Prostate gland (tissue), 2 donors: ENCODE results near the gene ANKRD35.
A peak's percentile ranks its signal among the peaks of the same experiment; 100 is the strongest.

Experiments
- CTCF ChIP-seq, 4 experiments: fragments of 200-600 bp in 2 of 4; fragments of 450-650 bp in 2 of 4; sonication (generic) in 2 of 4; IDR thresholded peaks; 1 replicate in 3 of 4; 2 replicates in 1 of 4; pipeline ENCODE4 v1.5.1; 2016 to 2019; ENCODE audit warnings: antibody characterized with exemption in 4 of 4, mild to moderate bottlenecking in 2 of 4, moderate library complexity in 2 of 4
- POLR2AphosphoS5 ChIP-seq: sonication (generic); formaldehyde crosslinking; IDR thresholded peaks from one replicate; pipeline ENCODE4 v1.6.1; 2017; ENCODE audit warnings: antibody characterized with exemption

GRCh38 chr1:145918992-145919939, 33.6 kb upstream of the ANKRD35 start:
- TF ChIP-seq CTCF (IDR thresholded peaks at IDR 0.05) (peak in 1 of 4 experiments; percentile 10), POLR2AphosphoS5 (peak; percentile 24)
